Esophagus squamous epithelium (tissue), 4 donors: ENCODE measurements around the gene MECP2.

ENCODE experiments used
- POLR2A ChIP-seq, 4 donors: fragments of 450-650 bp; IDR thresholded peaks; one replicate each; pipeline ENCODE4 v1.6.1; 2017; ENCODE audit warnings: antibody characterized with exemption in 4 of 4, mild to moderate bottlenecking in 4 of 4, moderate library complexity in 3 of 4
- TF ChIP-seq, protein P1 (sequence below), 6 experiments: fragments of 450-650 bp in 4 of 6; fragments of 200-600 bp in 2 of 6; sonication (generic) in 2 of 6; IDR thresholded peaks; one replicate each; pipeline ENCODE4 v1.5.1; 2016 to 2019; ENCODE audit warnings: antibody characterized with exemption in 6 of 6, mild to moderate bottlenecking in 4 of 6, moderate library complexity in 4 of 6

DNA sequence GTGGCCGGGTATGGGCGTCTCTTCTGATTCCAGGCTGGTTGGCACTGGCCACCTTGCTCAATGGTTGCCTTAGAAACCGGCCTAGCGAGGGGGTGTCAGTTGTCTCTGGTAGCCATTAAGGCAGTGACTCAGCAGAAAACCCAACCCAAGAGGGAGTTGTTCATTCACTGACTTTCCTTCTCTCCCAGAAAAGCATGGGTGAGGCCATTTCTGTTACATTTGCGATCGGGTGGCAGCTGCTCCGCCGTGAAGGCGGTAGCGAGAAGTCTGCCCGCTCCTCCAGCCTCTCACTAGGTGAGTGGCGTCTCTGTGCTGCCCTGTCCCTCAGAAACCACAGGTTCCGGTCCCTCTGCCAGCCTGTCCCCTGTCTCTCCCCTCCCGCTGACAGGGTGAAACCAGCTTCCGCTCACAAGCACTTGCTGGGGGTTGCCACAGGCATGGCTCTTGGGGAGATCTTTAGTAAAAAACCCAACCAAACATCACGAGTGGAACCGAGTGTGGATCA, 95.2 kb downstream of the MECP2 start:
- TF ChIP-seq, protein P1, sequence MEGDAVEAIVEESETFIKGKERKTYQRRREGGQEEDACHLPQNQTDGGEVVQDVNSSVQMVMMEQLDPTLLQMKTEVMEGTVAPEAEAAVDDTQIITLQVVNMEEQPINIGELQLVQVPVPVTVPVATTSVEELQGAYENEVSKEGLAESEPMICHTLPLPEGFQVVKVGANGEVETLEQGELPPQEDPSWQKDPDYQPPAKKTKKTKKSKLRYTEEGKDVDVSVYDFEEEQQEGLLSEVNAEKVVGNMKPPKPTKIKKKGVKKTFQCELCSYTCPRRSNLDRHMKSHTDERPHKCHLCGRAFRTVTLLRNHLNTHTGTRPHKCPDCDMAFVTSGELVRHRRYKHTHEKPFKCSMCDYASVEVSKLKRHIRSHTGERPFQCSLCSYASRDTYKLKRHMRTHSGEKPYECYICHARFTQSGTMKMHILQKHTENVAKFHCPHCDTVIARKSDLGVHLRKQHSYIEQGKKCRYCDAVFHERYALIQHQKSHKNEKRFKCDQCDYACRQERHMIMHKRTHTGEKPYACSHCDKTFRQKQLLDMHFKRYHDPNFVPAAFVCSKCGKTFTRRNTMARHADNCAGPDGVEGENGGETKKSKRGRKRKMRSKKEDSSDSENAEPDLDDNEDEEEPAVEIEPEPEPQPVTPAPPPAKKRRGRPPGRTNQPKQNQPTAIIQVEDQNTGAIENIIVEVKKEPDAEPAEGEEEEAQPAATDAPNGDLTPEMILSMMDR (IDR thresholded peaks at IDR 0.05): no peak
- no peak for TF ChIP-seq POLR2A (IDR thresholded peaks at IDR 0.05)
